Measurements from ENCODE around the gene DBX2.
"Not testable (repeated sequence)": the region's sequence is repeated elsewhere in the genome, so short reads cannot be mapped to it uniquely, and the experiment has no call there.

DBX2 gene

GRCh38 chr12:45008211-45008610 is 42.7 kb downstream of the DBX2 start:
- TF ChIP-seq CTCF (conservative IDR thresholded peaks at IDR 0.05) (no peak), ZFX (IDR thresholded peaks at IDR 0.05) (no peak)
- no peak overlapping the region for H3K27ac ChIP-seq

GRCh38 chr12:44999355-44999754 is 51.5 kb downstream of the DBX2 start:
- no peak overlapping the region for H3K27ac ChIP-seq
- no peak for TF ChIP-seq ZFX (IDR thresholded peaks at IDR 0.05)
- no peak for TF ChIP-seq CTCF (conservative IDR thresholded peaks at IDR 0.05)

- TF ChIP-seq CTCF (conservative IDR thresholded peaks at IDR 0.05) (no peak), ZFX (IDR thresholded peaks at IDR 0.05) (no peak)
- H3K27ac ChIP-seq = no peak overlapping the region
Observed at GRCh38 chr12:44993161-44993560, 57.7 kb downstream of the DBX2 start.

- H3K27ac ChIP-seq = not testable (repeated sequence)
Observed at GRCh38 chr12:44984863-44985262, 66.0 kb downstream of the DBX2 start.

- TF ChIP-seq CTCF (conservative IDR thresholded peaks at IDR 0.05) (no peak), ZFX (IDR thresholded peaks at IDR 0.05) (no peak)
- H3K27ac ChIP-seq = no peak overlapping the region
Observed at GRCh38 chr12:44979918-44980317, 71.0 kb downstream of the DBX2 start.

GRCh38 chr12:44976246-44976645 is 74.7 kb downstream of the DBX2 start:
- TF ChIP-seq CTCF (conservative IDR thresholded peaks at IDR 0.05) (no peak), ZFX (IDR thresholded peaks at IDR 0.05) (no peak)

GRCh38 chr12:44972746-44973421 is 78.0 kb downstream of the DBX2 start:
- no peak for TF ChIP-seq ZFX (IDR thresholded peaks at IDR 0.05)
- TF ChIP-seq CTCF (conservative IDR thresholded peaks at IDR 0.05) = peak; percentile 77
- no peak overlapping the region for H3K27ac ChIP-seq

More at GRCh38 chr12:44976246-44976645, 74.7 kb downstream of the DBX2 start:
- H3K27ac ChIP-seq = no peak overlapping the region

- no peak for TF ChIP-seq ZFX (IDR thresholded peaks at IDR 0.05)
- TF ChIP-seq CTCF (conservative IDR thresholded peaks at IDR 0.05) = no peak
Observed at GRCh38 chr12:44968965-44969364, 81.9 kb downstream of the DBX2 start.

More at GRCh38 chr12:44968965-44969364, 81.9 kb downstream of the DBX2 start:
- H3K27ac ChIP-seq = no peak overlapping the region

Data from C4-2B (cell line).